Stimulated activated CD8-positive, alpha-beta memory T cell treated with anti-CD3 and anti-CD28 coated beads, Interleukin-15, amount 100 ng/mL, for 4 hours (primary cell): ENCODE data around the gene PDE6B.
"Not testable (repeated sequence)": the region's sequence is repeated elsewhere in the genome, so short reads cannot be mapped to it uniquely, and the experiment has no call there.

ENCODE experiments used
- DNase-seq, 2 donors: peaks; one replicate each; pipeline ENCODE4 v3.0.0-alpha.2; 2020; ENCODE audit warnings: low read depth in 2 of 2

PDE6B gene

DNA sequence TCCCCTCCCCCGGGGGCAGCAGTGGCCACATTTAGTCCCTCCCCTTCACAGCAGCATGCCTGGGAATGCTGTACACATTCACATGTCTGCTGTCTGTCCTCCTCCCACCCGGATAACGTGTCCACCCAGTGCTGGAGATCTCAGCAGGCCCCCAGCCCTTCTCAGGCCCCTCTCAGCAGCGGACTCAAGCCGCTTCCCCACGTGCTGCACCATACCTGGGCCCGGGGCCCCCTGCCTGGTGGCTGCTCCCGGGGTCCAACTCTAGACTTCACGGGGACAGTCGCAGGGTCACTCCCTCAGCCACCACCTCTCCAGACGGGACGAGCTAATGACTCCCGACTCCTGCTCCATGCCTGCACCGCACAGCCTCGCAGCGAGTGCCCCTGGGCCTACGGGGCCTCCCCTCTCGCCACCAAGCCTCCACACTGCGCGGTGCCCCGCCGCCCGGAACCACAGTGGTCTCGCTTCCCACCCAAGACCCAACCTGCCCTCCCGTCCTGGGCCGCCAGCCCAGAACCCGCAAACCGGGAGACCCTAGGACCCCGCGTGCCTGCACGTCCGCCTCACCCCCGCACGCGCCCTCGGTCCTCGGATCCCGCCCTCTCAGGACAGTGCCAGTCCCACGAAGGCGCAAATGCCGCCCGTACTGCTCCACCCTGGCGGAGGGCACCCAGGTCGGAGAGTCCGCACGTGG, 79.0 kb downstream of the PDE6B start:
- no peak for DNase-seq

DNA sequence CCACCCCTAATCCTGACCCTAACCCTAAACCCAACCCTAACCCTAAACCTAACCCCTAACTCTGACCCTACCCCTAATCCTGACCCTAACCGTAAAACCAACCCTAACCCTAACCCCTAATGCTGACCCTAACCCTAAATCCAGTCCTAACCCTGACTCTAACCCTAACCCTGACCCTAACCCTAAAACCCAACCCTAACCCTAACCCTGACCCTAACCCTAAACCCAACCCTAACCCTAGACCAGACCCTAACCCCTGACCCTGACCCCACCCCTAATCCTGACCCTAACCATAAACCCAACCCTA, 79.6 kb downstream of the PDE6B start:
- DNase-seq, result no peak

DNA sequence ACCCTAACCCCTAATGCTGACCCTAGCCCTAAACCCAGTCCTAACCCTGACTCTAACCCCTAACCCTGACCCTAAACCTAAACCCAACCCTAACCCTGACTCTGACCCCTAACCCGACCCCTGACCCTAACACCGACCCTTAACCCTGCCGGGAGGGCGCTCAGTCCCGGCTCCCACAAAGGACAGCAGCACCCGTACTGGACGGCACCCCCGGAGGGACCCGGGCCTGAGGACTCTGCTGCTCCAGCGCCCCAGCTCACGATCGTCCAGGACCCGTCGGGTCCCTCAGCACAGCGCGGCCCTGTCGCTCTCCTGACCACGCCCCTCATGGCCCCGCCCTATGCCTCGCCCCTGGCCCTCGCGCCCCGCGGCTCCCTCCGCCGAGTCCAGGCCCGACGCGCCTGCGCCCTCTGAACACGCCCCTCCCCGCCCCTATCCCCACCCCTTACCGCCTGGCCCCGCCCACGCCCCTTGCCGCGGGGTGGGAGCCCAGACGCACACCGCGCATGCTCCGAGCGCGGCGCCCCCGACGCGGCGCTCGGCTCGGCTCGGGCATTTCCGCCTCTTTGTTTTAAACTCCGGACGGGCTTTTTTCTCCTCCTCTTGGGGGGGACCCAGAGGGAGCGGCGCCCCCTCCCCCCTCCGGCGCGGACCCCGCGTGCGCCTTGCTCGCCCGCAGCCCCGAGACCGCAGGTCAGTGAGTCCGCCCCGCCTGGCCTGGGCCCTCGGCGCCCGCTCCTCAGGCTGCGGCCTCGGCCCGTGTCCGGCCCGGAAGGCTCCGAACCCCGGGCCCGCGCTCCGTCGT, 80.1 kb downstream of the PDE6B start, which contains the start of gene PCGF3:
Gene PCGF3 (plus strand): TSS at position 555 of the 805 bp plus-strand sequence. CDS start 27,849 bp downstream, outside the sequence.
- peak; percentile 91 for DNase-seq

DNA sequence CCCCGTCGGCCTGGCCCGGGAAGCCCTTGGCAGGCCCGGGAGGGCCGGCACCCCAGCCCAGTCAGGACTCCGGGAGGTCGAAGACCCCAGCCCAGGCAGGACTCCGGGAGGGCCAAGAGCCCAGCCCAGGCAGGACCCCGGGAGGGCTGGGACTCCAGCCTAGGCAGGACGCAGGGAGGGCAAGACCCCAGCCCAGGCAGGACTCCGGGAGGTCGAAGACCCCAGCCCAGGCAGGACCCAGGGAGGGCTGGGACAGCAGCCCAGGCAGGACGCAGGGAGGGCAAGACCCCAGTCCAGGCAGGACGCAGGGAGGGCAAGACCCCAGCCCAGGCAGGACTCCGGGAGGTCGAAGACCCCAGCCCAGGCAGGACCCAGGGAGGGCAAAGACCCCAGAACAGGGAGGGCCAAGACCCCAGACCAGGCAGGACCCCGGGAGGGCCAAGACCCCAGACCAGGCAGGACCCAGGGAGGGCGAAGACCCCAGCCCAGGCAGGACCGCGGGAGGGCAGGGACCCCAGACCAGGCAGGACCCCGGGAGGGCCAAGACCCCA, 80.8 kb downstream of the PDE6B start:
- not testable (repeated sequence) for DNase-seq

DNA sequence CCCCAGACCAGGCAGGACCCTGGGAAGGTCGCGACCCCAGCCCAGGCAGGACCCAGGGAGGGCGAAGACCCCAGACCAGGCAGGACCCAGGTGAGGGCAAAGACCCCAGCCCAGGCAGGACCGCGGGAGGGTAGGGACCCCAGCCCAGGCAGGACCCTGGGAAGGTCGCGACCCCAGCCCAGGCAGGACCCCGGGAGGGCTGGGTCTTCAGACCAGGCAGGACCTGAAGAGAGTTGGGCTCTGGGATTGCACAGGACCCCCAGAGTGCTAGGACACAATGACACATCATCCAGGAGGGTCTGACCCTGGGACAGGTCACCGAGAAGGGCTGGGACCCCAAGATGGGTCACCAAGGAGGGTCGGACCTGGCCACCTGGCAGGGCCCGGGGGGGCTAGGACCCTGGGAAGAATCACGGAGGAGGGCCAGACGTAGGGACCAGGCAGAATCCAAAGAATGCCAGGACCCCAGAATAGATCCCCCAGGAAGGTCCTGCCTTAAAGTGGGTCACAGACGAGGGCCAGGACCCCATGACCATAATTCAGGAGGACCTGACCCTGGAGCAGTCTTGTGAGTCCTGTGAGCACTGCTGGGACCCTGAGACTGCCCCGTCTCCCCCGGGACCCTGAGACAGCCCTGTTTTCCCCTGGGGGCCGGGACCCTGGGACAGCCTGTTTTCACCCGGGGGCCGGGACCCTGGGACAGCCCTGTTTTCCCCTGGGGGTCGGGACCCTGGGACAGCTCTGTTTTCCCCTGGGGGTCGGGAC, 81.6 kb downstream of the PDE6B start:
- DNase-seq, result no peak

DNA sequence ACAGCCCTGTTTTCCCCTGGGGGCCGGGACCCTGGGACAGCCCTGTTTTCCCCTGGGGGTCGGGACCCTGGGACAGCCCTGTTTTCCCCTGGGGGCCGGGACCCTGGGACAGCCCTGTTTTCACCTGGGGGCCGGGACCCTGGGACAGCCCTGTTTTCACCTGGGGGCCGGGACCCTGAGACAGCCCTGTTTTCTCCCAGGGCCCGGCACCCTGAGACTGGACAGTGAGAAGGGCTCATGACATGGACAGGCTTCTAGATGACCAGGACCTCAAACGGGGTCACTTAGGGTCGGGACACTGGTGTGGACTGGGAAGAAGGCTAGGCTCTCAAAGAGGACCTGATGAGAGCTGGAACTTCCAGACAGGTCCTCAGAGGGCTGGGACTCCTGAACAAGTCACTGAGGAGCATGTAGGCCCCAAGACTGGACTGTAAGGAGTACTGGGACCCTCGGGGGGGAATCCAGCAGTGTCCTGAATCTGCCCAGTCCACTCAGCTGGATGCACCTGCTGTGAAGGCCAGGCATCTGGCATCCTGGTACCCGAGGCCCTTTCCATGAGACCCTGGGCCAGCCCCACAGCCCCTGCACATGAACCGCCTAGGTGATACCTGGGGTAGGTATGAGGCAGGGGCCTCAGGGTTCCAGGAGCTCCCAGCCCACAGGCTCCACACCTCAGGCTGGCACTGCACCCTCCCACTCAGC, 82.7 kb downstream of the PDE6B start:
- DNase-seq, result no peak

DNA sequence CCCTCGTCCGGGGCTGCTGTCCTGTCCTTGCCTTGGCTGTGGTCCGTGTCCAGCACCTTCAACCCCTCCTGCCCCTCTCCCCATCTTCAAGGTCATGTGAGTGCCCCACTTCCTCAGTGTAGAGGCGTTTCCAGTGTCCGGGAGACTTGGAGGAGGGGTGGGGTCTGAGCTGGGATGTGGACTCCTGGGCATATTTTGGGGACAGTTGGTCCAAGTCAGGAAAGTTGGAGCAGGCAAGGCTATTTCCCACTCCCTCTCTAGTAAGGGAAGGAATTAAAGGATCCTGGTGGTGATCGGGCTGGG, 83.2 kb downstream of the PDE6B start:
- no peak for DNase-seq

DNA sequence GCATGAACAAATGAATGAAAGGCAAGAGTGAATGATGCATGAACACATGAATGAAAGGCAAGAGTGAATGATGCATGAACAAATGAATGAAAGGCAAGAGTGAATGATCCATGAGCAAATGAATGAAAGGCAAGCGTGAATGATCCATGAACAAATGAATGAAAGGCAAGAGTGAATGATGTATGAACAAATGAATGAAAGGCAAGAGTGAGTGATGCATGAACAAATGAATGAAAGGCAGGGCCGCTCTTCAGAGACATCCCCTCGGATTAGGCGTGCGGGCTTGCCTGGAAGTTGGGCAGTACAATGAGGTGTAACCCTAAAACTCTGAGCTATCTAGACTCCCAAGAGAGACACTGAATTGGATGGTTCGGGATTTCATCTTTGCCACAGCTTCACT, 84.0 kb downstream of the PDE6B start:
- DNase-seq, result no peak

DNA sequence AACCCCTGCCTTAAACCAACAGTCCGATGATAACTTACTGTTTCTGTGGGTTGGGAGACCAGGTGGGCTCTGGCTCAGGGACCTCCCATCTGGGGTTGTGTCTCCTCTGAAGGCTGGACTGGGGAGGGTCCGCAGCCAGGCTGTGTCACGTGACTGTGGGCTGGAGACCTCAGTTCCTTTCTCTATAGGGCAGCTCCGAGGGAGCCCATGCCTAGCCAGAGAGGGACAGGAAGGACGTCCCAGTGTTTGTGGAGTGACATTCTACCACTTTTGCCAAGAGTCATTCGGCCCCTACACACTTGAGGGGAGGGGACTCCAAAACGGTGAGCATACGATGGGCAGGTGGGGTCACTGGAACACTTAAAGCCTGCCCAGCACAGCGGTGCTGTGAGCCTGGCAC, 84.7 kb downstream of the PDE6B start:
- no peak for DNase-seq

DNA sequence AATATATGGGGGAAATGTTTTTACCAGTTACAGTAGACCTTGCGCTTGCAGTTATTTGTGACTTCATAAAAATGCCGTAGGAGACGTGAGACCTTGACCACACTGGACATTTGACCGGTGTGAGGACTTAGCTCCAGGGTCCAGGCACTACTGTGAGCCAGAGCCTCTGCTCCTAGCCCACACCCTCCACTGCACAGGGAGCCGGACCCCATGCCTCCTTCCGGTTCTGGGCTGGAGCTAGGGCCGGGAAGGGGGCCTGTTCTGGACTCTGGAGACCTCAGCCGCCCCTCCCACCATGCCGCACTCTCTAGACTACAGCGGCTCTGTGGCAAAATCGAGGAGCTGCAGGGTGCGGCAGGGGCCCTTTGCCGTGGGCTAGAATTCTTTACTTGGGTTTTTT, 85.5 kb downstream of the PDE6B start:
- no peak for DNase-seq

DNA sequence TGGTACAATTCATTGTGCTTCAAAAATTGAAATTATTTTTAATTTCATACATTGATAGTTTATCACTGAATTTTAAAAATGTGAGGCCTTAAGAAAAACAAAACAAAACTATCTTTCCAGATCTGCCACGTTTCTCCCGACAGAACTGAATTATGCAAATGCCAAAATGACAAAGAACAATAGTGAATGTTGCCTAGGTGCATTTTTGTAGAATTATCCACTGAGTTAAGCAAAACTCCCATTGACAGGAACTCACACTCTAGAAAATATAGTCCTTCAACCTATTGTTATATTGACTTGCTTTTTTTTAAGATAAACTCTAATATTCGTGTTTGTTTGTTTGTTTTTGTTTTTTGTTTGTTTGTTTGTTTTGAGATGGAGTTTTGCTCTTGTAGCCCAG, 86.7 kb downstream of the PDE6B start:
- no peak for DNase-seq

DNA sequence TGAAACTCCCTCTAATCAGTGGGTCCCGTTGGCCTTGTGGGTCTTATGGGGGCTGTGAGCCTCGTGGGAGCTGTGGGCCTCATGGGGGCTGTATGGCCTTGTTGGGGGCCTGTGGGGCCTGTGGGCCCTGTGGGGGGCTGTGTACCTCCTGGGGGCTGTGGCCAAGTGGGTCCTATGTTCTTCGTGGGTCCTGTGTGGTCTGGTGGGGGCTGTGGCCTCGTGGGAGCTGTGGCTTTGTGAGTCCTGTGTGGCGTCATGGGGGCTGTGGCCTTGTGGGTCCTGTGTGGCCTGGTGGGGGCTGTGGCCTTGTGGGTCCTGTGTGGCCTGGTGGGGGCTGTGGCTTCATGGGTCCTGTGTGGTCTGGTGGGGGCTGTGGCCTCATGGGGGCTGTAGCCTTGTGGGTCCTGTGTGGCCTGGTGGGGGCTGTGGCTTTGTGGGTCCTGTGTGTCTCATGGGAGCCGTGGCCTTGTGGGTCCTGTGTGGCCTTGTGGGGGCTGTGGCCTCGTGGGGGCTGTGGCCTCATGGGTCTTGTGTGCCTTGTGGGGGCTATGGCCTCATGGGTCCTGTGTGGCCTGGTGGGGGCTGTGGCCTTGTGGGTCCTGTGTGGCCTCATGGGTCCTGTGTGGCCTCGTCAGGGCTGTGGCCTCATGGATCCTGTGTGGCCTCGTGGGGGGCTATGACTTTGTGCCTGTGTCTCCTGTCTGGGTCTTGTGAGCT, 87.7 kb downstream of the PDE6B start:
- DNase-seq, result no peak

DNA sequence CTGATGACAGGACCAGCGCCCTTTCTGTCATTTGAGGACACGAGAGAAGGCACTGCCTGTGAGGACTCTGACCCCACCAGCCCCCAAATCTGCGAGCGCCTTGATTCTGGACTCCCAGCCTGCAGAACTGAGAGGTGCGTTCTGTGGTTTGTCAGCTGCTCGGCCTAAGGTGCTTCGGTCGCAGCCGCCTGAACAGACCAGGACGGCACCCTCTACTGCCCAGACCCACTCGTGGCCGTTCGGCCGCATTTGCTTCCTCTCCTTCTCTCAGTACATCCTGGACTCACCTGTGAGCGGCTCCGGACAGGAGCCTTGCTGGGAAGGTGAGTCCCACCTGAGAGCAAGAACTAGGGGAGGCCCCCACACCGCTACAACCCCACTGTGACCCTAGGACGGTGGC, 88.7 kb downstream of the PDE6B start:
- DNase-seq, result no peak

DNA sequence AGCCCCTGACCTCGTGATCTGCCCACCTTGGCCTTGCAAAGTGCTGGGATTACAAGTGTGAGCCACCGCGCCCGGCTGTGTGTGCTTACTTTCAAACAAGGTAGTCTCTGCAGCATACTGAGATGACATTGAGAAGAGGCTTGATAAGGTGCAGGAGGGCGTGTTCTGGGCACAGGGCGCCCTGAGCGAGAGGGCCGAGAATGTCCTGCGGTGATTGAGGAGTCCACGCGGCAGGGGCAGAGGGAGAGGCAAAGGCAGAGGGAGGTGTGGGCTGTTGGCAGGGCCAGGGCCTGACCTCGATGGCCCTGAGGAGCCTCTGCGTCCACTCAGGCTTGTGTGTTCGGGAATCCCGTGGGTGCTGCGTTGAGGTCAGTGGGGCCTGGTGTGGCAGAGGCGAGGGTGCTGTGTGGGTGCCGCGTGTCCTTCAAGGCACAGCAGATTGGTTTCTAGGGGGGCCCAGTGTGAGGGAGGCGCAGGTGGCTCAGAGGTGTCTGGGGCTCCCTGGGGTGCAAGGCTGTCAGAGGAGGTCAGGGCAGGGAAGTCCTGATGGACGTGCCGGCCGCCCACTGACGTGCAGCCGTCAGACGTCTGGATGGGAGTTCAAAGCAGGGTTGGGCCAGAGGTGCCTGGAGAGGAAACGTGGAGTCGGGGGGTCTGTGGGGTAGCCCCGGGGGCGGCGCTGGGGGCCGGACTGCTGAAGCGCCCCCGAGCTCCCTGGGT, 92.4 kb downstream of the PDE6B start:
- DNase-seq, result no peak

DNA sequence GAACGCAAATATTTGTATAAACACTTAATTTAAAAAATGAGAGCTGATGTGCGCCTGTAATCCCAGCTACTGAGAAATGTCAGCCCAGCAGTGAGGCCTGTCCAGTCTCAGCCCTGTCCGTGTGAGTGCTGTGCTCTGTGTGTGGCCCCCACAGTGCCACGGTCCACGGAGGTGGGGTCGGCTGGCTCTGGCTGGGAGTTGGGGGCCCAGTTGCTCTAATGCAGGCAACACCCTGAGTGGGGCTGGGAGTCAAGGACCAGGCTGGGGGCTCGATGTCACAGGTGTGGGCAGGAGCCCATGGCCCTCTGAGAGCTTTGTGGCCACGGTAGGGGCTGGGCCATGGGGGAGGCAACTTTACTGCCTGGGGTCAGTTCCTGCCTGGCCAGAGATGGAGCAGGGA, 93.1 kb downstream of the PDE6B start:
- no peak for DNase-seq
